OCI-LY3 (cell line): ENCODE measurements around the gene C2CD2L.

Experiments
- CTCF ChIP-seq: fragments of 200-600, 300-600 bp; sonication (generic); IDR thresholded peaks from 2 replicates; pipeline ENCODE4 v1.5.1; 2014; ENCODE audit warnings: antibody characterized with exemption, low read length, low read depth
- EZH2phosphoT487 ChIP-seq: fragments of 200-600 bp; shearing (Covaris generic); IDR thresholded peaks from 2 replicates; pipeline ENCODE4 v1.6.1; 2018; ENCODE audit warnings: antibody characterized with exemption, mixed run types, low read depth

- TF ChIP-seq CTCF (no peak), EZH2phosphoT487 (no peak)
Observed at GRCh38 chr11:119114351-119114750, 7.2 kb downstream of the C2CD2L start.
